H9 (cell line): ENCODE measurements around the gene ROBO1. TPM values are rescaled to one million over a fixed set of nuclear protein-coding genes. Genes with fewer than 3 reads are reported as not detected.

Experiments
- DNase-seq: peaks from one replicate; pipeline ENCODE4 v3.0.0-alpha.2; 2017
- H2AFZ ChIP-seq: one replicate; pipeline ENCODE4 v1.6.1; 2013; ENCODE audit warnings: mild to moderate bottlenecking, low read length, control low read depth, moderate library complexity
- H2AK5ac ChIP-seq: 2 replicates; pipeline ENCODE4 v1.6.1; 2013; ENCODE audit warnings: low read length, control low read depth, mixed read lengths; ENCODE audit not compliant: insufficient read length
- H2BK120ac ChIP-seq: one replicate; pipeline ENCODE4 v1.6.1; 2013; ENCODE audit warnings: low read depth, mild to moderate bottlenecking, low read length, control low read depth, inconsistent platforms; ENCODE audit not compliant: poor library complexity, severe bottlenecking
- H2BK12ac ChIP-seq: 2 replicates; pipeline ENCODE4 v1.6.1; 2013; ENCODE audit warnings: low read length, control low read depth, mixed read lengths, low read depth; ENCODE audit not compliant: insufficient read length
- H2BK15ac ChIP-seq: 2 replicates; pipeline ENCODE4 v1.6.1; 2013; ENCODE audit warnings: low read depth, low read length, control low read depth
- H2BK20ac ChIP-seq: one replicate; pipeline ENCODE4 v1.6.1; 2013; ENCODE audit warnings: low read depth, mild to moderate bottlenecking, low read length, control low read depth, inconsistent platforms; ENCODE audit not compliant: poor library complexity, severe bottlenecking
- H2BK5ac ChIP-seq: 2 replicates; pipeline ENCODE4 v1.6.1; 2013; ENCODE audit warnings: low read length, control low read depth, mixed read lengths; ENCODE audit not compliant: insufficient read length
- H3K14ac ChIP-seq: 2 replicates; pipeline ENCODE4 v1.6.1; 2013; ENCODE audit warnings: low read length, control low read depth; ENCODE audit not compliant: insufficient read depth
- H3K18ac ChIP-seq: 2 replicates; pipeline ENCODE4 v1.6.1; 2013; ENCODE audit warnings: low read depth, mild to moderate bottlenecking, mixed read lengths, low read length, control low read depth; ENCODE audit not compliant: insufficient read length
- H3K23ac ChIP-seq: 2 replicates; pipeline ENCODE4 v1.6.1; 2013; ENCODE audit warnings: low read length, control low read depth, mixed read lengths, low read depth; ENCODE audit not compliant: insufficient read length
- H3K23me2 ChIP-seq: 2 replicates; pipeline ENCODE4 v1.6.1; 2013; ENCODE audit warnings: low read depth, mild to moderate bottlenecking, mixed read lengths, low read length, control low read depth; ENCODE audit not compliant: insufficient read length, poor library complexity, severe bottlenecking
- H3K27ac ChIP-seq: 2 replicates; pipeline ENCODE4 v1.5.1; 2013; ENCODE audit warnings: low read length, control low read depth, mixed read lengths, low read depth; ENCODE audit not compliant: insufficient read length
- H3K27me3 ChIP-seq: 2 replicates; pipeline ENCODE4 v1.6.1; 2013; ENCODE audit warnings: low read length, control low read depth, inconsistent platforms; ENCODE audit not compliant: insufficient read depth
- H3K4ac ChIP-seq: 2 replicates; pipeline ENCODE4 v1.6.1; 2013; ENCODE audit warnings: low read depth, mild to moderate bottlenecking, control low read depth, inconsistent platforms, low read length, moderate library complexity
- H3K4me1 ChIP-seq: 2 replicates; pipeline ENCODE4 v1.6.1; 2013; ENCODE audit warnings: low read length, control low read depth, inconsistent platforms; ENCODE audit not compliant: insufficient read depth
- H3K4me2 ChIP-seq: 2 replicates; pipeline ENCODE4 v1.6.1; 2013; ENCODE audit warnings: low read length, control low read depth, mixed read lengths; ENCODE audit not compliant: insufficient read length, insufficient read depth
- H3K56ac ChIP-seq: 2 replicates; pipeline ENCODE4 v1.6.1; 2013; ENCODE audit warnings: low read depth, mild to moderate bottlenecking, mixed read lengths, low read length, control low read depth; ENCODE audit not compliant: insufficient read length
- H3K79me1 ChIP-seq: 2 replicates; pipeline ENCODE4 v1.6.1; 2013; ENCODE audit warnings: low read depth, mild to moderate bottlenecking, moderate library complexity, low read length, control low read depth, inconsistent platforms; ENCODE audit not compliant: insufficient read depth, poor library complexity, severe bottlenecking
- H3K79me2 ChIP-seq: 2 replicates; pipeline ENCODE4 v1.6.1; 2013; ENCODE audit warnings: low read length, control low read depth, inconsistent platforms; ENCODE audit not compliant: insufficient read depth
- H3K9ac ChIP-seq: 2 replicates; pipeline ENCODE4 v1.6.1; 2013; ENCODE audit warnings: low read length, control low read depth, mixed read lengths; ENCODE audit not compliant: insufficient read length; ENCODE audit errors: extremely low read depth
- H3K9me3 ChIP-seq: one replicate; pipeline ENCODE4 v1.6.1; 2013; ENCODE audit warnings: low read depth, low read length, inconsistent platforms; ENCODE audit not compliant: control insufficient read depth
- H3T11ph ChIP-seq: one replicate; pipeline ENCODE4 v1.6.1; 2013; ENCODE audit warnings: mild to moderate bottlenecking, low read length, control low read depth, inconsistent platforms
- H4K20me1 ChIP-seq: one replicate; pipeline ENCODE4 v1.6.1; 2013; ENCODE audit not compliant: control insufficient read depth, insufficient read length, insufficient read depth
- H4K5ac ChIP-seq: 2 replicates; pipeline ENCODE4 v1.6.1; 2013; ENCODE audit warnings: low read depth, mild to moderate bottlenecking, mixed read lengths, low read length, control low read depth; ENCODE audit not compliant: insufficient read length
- H4K8ac ChIP-seq: replicated peaks from 2 replicates; pipeline ENCODE4 v1.6.1; 2013; ENCODE audit warnings: low read length, control low read depth, mixed read lengths, low read depth; ENCODE audit not compliant: insufficient read length
- H4K91ac ChIP-seq: 2 replicates; pipeline ENCODE4 v1.6.1; 2013; ENCODE audit warnings: low read depth, mild to moderate bottlenecking, moderate library complexity, mixed read lengths, low read length, control low read depth; ENCODE audit not compliant: insufficient read length
- H3K27ac Mint-ChIP-seq, 3 experiments: 2 replicates in 2 of 3; 3 replicates in 1 of 3; pipeline ENCODE4 v1.8.0; 2020 to 2021; ENCODE audit warnings: mixed read lengths in 3 of 3, mild to moderate bottlenecking in 1 of 3, moderate library complexity in 1 of 3
- H3K27me3 Mint-ChIP-seq: 2 replicates; pipeline ENCODE4 v1.8.0; 2021; ENCODE audit warnings: low read depth, mild to moderate bottlenecking, moderate library complexity, mixed read lengths
- H3K36me3 Mint-ChIP-seq, 3 experiments: 2 replicates in 2 of 3; 3 replicates in 1 of 3; pipeline ENCODE4 v1.8.0; 2020 to 2021; ENCODE audit warnings: low read depth in 3 of 3, mixed read lengths in 3 of 3; ENCODE audit not compliant: insufficient read depth in 1 of 3
- H3K4me1 Mint-ChIP-seq, 2 experiments: 2 replicates each; pipeline ENCODE4 v1.8.0; 2020; ENCODE audit warnings: mixed read lengths in 2 of 2
- H3K4me3 Mint-ChIP-seq, 2 experiments: 2 replicates in 1 of 2; 3 replicates in 1 of 2; pipeline ENCODE4 v1.8.0; 2020 to 2021; ENCODE audit warnings: mild to moderate bottlenecking in 2 of 2, mixed read lengths in 2 of 2, moderate library complexity in 1 of 2
- H3K9me3 Mint-ChIP-seq, 2 experiments: 2 replicates in 1 of 2; 3 replicates in 1 of 2; pipeline ENCODE4 v1.8.0; 2020; ENCODE audit warnings: mild to moderate bottlenecking in 2 of 2, mixed read lengths in 2 of 2, moderate library complexity in 1 of 2
- WGBS: extraction: QIAGEN DNeasy Blood & Tissue Kit; methylation state at CpG from one replicate; pipeline ENCODE4 v1.1.7; 2013; ENCODE audit warnings: missing lambda C conversion rate, low lambda C conversion rate, mixed read lengths; ENCODE audit not compliant: insufficient read length; ENCODE audit errors: extremely low coverage; 5-methylcytosine and 5-hydroxymethylcytosine counted together
- total RNA-seq: library from RNA; stranded (reverse); gene quantifications from 2 replicates; pipeline ENCODE4 v1.2.1, GENCODE V29; 2021
- TF ChIP-seq, protein P1 (sequence below): fragments of 200-600 bp; sonication (generic); conservative IDR thresholded peaks from 3 replicates; pipeline ENCODE4 v1.8.0; 2021; ENCODE audit warnings: antibody characterized with exemption, mild to moderate bottlenecking

ROBO1 gene
- total RNA-seq, 1 experiment from 2014 or later, result 62.7 TPM

DNA sequence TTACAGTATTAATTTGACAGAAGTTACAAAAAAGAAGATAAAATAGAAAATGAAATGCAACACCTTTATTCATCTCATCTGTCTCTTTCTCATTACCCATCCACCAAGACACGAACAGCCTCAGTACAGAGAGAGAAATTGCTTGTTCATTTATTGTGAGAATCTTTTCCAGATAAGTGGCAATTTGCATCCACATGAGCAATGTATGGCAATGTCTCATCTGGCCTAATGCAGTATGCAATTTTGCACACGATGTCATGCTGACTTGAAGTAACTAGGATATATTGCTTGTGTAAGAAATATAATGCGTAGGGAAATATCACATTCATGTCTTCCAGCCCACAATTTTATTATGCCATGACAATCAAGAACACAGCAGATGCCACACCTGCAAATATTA is 866.9 kb downstream of the ROBO1 start:
- no peak overlapping the region for H2BK15ac ChIP-seq
- H3K9me3 ChIP-seq, result no peaks in the 10 kb centered on the region
- H2BK120ac ChIP-seq, result no peak overlapping the region
- H2AFZ ChIP-seq, result no peak overlapping the region
- H2BK12ac ChIP-seq, result no peak overlapping the region
- no peak overlapping the region for H3K23ac ChIP-seq
- H4K91ac ChIP-seq, result no peak overlapping the region
- Mint-ChIP-seq H3K27me3 (no peaks in the 10 kb centered on the region), H3K36me3 (no peaks in the 10 kb centered on the region), H3K4me1 (peaks cover 6 to 13% of the 10 kb centered on the region in 2 experiments), H3K4me3 (no peak overlapping the region), H3K27ac (no peak overlapping the region), H3K9me3 (no peaks in the 10 kb centered on the region)
- WGBS, result no CpG with 5 or more reads among the region's 3 CpGs
- H3K18ac ChIP-seq, result no peak overlapping the region
- no peaks in the 10 kb centered on the region for H3K4me1 ChIP-seq
- H4K5ac ChIP-seq, result no peak overlapping the region
- H3K27ac ChIP-seq, result no peak overlapping the region
- H3K4ac ChIP-seq, result no peak overlapping the region
- no peaks in the 10 kb centered on the region; the same call in 1 of the 2 replicates for H3K79me2 ChIP-seq
- H3K56ac ChIP-seq, result no peak overlapping the region
- H3K14ac ChIP-seq, result no peak overlapping the region
- H3K23me2 ChIP-seq, result no peaks in the 10 kb centered on the region
- no peak overlapping the region for H3K9ac ChIP-seq
- H3T11ph ChIP-seq, result no peak overlapping the region
- H2AK5ac ChIP-seq, result no peak overlapping the region
- H3K79me1 ChIP-seq, result no peaks in the 10 kb centered on the region
- no peaks in the 10 kb centered on the region for H4K20me1 ChIP-seq
- TF ChIP-seq, protein P1, sequence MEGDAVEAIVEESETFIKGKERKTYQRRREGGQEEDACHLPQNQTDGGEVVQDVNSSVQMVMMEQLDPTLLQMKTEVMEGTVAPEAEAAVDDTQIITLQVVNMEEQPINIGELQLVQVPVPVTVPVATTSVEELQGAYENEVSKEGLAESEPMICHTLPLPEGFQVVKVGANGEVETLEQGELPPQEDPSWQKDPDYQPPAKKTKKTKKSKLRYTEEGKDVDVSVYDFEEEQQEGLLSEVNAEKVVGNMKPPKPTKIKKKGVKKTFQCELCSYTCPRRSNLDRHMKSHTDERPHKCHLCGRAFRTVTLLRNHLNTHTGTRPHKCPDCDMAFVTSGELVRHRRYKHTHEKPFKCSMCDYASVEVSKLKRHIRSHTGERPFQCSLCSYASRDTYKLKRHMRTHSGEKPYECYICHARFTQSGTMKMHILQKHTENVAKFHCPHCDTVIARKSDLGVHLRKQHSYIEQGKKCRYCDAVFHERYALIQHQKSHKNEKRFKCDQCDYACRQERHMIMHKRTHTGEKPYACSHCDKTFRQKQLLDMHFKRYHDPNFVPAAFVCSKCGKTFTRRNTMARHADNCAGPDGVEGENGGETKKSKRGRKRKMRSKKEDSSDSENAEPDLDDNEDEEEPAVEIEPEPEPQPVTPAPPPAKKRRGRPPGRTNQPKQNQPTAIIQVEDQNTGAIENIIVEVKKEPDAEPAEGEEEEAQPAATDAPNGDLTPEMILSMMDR, result no peak
- no peak for DNase-seq
- H2BK5ac ChIP-seq, result no peak overlapping the region
- no peak overlapping the region for H3K4me2 ChIP-seq
- no peak overlapping the region for H2BK20ac ChIP-seq
- no peak overlapping the region for H4K8ac ChIP-seq
- H3K27me3 ChIP-seq, result no peaks in the 10 kb centered on the region
